Measurements from ENCODE around the gene PPT2. TPM values are rescaled to one million over a fixed set of nuclear protein-coding genes. Genes with fewer than 3 reads are reported as not detected.
A peak's percentile ranks its signal among the peaks of the same experiment; 100 is the strongest.

Gene PPT2
- total and polyA plus RNA-seq, 2 of the 8 experiments (the other 6 are each of a cell fraction or from before 2014, with no cell fraction given), result 24.1 to 39.5 TPM

- TF ChIP-seq RFX5 (IDR thresholded peaks at IDR 0.05; ENCODE audit: borderline replicate concordance, low read depth, low read length), result no peak
- peak; percentile 99 for TF ChIP-seq CREB1 (IDR thresholded peaks at IDR 0.05)
- TF ChIP-seq EP300 (IDR thresholded peaks at IDR 0.05; ENCODE audit: borderline replicate concordance in 1 of 2, low read depth in 2 of 2, low read length in 2 of 2), result peak in 1 of 2 experiments; percentile 97; a peak in 2 of 3 replicates
- TF ChIP-seq KDM4A (IDR thresholded peaks at IDR 0.05; ENCODE audit: low read depth, low read length, severe bottlenecking), result peak; percentile 98
- TF ChIP-seq RBBP5 (IDR thresholded peaks at IDR 0.05; ENCODE audit: borderline replicate concordance, low read depth, low read length), result no peak
- no peak for TF ChIP-seq KDM1A (IDR thresholded peaks at IDR 0.05; ENCODE audit: borderline replicate concordance, low read length)
- peak; percentile 92 for TF ChIP-seq JUND (IDR thresholded peaks at IDR 0.05; ENCODE audit: low read length)
- TF ChIP-seq TAF1 (IDR thresholded peaks at IDR 0.05; ENCODE audit: low read depth, low read length), result peak; percentile 70; the same call in 1 of the 2 replicates
- no peak for TF ChIP-seq NANOG (IDR thresholded peaks at IDR 0.05; ENCODE audit: insufficient read depth, low read depth, low read length, poor library complexity, severe bottlenecking)
- TF ChIP-seq RXRA (IDR thresholded peaks at IDR 0.05; ENCODE audit: insufficient read depth, low read depth, low read length), result no peak
- 0 out of 4 replicates have a peak, but pooled peaks of 1 of the 2 experiments have one; percentile 9 for TF ChIP-seq RAD21 (IDR thresholded peaks at IDR 0.05 in 1 of 2, conservative IDR thresholded peaks at IDR 0.05 in 1 of 2; ENCODE audit: low read depth in 2 of 2, low read length in 2 of 2)
- peak; percentile 79 for TF ChIP-seq SRF (IDR thresholded peaks at IDR 0.05; ENCODE audit: low read depth, low read length)
- TF ChIP-seq CTBP2 (IDR thresholded peaks at IDR 0.05; ENCODE audit: borderline replicate concordance, insufficient read depth, insufficient read length, low read length), result no peak
- 0 out of 2 replicates have a peak, but pooled peaks have one; percentile 34 for TF ChIP-seq EGR1 (IDR thresholded peaks at IDR 0.05; ENCODE audit: borderline replicate concordance, low read depth, low read length)
- TF ChIP-seq POLR2AphosphoS5 (IDR thresholded peaks at IDR 0.05; ENCODE audit: low read depth, low read length), result peak; percentile 60; the same call in 1 of the 2 replicates
- TF ChIP-seq PHF8 (conservative IDR thresholded peaks at IDR 0.05; ENCODE audit: low read depth, low read length), result peak; percentile 40; the same call in 1 of the 2 replicates
Measured at GRCh38 chr6:32153564-32154513, at the start of gene PPT2 (continued).

Data from H1 (cell line).